BE2C (cell line): ENCODE measurements around the gene HCFC1.

ENCODE experiments used
- DNase-seq: peaks from one replicate; pipeline ENCODE4 v3.0.0-alpha.2; 2020
- H3K27me3 ChIP-seq: fragments of 250-450 bp; sonication (Bioruptor Pico); 2 replicates; pipeline ENCODE4 v1.5.1; 2020; ENCODE audit warnings: mild to moderate bottlenecking
- H3K36me3 ChIP-seq: fragments of 250-450 bp; sonication (Bioruptor Pico); 2 replicates; pipeline ENCODE4 v1.5.1; 2020; ENCODE audit warnings: mild to moderate bottlenecking
- H3K4me1 ChIP-seq: fragments of 250-450 bp; sonication (Bioruptor Pico); 2 replicates; pipeline ENCODE4 v1.5.1; 2020
- H3K4me3 ChIP-seq: 2 replicates; pipeline ENCODE4 v1.5.1; 2011; ENCODE audit warnings: low read depth, low read length
- H3K9me3 ChIP-seq: fragments of 250-450 bp; sonication (Bioruptor Pico); 2 replicates; pipeline ENCODE4 v1.5.1; 2020
- CTCF ChIP-seq: IDR thresholded peaks from 2 replicates; pipeline ENCODE4 v1.5.1; 2012; ENCODE audit warnings: mild to moderate bottlenecking, low read depth, low read length

The HCFC1 gene

DNA sequence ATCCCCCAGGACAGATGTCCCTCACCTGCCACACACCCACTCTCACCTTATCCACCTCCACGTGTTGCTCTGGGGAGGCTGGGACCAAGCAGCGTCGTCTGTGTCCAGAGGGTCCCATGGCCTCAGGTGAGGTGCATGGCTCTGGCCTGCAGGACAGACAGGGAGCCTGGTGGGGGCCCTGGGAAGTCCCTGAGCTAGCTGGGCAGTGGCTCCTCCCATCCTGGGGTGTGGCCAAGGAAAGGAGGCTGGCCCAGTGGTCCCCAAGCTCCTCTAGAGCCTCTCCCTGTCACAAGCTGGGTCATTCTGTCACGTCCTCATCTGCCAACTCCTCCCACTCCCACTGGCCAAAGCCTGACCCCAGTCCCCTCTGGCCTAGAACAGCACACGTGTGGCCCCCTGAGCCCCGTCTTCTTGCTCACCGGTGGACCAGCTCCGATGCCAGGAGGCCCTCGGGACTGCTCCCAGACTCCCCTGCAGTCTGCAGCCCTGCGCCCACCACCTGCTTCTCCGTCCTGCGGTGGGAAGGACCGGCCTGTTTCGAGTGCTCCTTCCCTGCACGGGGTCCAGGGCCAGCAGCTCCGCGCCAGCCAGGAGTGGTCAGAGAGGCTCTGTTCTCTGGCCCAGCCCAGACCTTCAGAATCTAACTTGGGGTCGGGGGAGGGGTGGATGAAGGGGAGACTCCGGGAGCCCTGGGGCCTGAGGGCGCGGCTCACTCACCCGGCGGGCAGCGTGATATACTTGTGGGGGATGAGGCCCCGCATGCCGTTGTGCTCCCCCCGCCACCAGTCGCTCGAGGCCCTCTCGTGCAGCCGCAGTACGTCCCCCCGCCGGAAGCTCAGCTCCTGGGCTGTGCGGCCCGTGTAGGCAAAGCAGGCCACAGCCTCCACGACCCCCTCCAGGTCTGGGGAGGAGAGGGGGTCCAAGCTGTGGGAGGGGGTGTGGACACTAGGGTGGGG lies 62.3 kb downstream of the HCFC1 start:
- Histone ChIP-seq H3K9me3 (no peaks in the 10 kb centered on the region), H3K27me3 (no peaks in the 10 kb centered on the region), H3K4me1 (peaks cover 7% of the 10 kb centered on the region), H3K4me3 (no peak overlapping the region), H3K36me3 (no peaks in the 10 kb centered on the region)
- peak; percentile 68 for DNase-seq
- no peak for TF ChIP-seq CTCF

DNA sequence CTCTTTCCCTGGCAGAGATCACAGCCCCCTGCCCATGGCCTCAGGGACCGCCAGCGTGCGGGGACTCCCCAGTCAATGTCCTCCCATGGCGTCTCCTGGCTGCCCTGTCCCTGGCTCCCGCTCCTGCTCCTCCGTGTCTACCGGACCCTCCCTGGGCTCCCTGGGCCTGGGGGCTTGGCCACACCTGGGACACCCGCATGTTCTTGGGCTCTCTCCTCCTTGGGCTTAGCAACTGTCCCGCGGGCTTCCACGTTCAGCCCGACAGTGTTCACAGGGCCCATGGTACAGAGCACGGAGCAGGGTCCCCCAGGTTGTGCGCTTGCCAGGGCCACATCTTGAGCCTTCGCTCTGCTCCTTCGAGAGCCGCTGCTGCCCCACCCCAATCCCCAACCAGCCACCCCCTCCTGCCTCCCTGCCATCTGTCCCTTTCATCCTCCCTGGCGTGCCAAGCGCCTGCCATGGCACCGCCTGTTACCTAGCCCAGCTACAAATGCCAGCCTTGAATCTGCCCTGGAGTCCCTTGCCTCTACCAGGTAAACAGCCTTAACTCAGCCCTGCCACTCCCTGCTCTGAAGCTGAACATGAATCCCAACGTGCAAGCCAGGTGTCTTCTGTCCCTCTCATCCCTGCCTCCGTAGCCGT lies 63.3 kb downstream of the HCFC1 start:
- Histone ChIP-seq H3K4me3 (no peak overlapping the region), H3K36me3 (no peaks in the 10 kb centered on the region), H3K4me1 (peaks cover 11% of the 10 kb centered on the region), H3K27me3 (no peaks in the 10 kb centered on the region), H3K9me3 (no peaks in the 10 kb centered on the region)
- TF ChIP-seq CTCF = no peak
- DNase-seq = no peak

GRCh38 chrX:153907456-153907855 lies 64.2 kb downstream of the HCFC1 start:
- no peaks in the 10 kb centered on the region for H3K36me3 ChIP-seq
- H3K9me3 ChIP-seq = no peaks in the 10 kb centered on the region
- DNase-seq = no peak
- H3K4me1 ChIP-seq = peaks cover 18% of the 10 kb centered on the region
- no peaks in the 10 kb centered on the region for H3K27me3 ChIP-seq
- TF ChIP-seq CTCF = no peak
- no peak overlapping the region for H3K4me3 ChIP-seq

DNA sequence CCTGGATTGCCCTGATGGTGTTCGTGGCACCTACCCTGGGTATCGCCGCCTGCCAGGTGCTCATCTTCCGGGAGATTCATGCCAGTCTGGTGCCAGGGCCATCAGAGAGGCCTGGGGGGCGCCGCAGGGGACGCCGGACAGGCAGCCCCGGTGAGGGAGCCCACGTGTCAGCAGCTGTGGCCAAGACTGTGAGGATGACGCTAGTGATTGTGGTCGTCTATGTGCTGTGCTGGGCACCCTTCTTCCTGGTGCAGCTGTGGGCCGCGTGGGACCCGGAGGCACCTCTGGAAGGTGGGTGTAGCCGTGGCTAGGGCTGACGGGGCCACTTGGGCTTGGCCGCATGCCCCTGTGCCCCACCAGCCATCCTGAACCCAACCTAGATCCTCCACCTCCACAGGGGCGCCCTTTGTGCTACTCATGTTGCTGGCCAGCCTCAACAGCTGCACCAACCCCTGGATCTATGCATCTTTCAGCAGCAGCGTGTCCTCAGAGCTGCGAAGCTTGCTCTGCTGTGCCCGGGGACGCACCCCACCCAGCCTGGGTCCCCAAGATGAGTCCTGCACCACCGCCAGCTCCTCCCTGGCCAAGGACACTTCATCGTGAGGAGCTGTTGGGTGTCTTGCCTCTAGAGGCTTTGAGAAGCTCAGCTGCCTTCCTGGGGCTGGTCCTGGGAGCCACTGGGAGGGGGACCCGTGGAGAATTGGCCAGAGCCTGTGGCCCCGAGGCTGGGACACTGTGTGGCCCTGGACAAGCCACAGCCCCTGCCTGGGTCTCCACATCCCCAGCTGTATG lies 65.3 kb downstream of the HCFC1 start:
- Histone ChIP-seq H3K4me1 (peaks cover 30% of the 10 kb centered on the region), H3K9me3 (no peaks in the 10 kb centered on the region), H3K27me3 (no peaks in the 10 kb centered on the region), H3K4me3 (no peak overlapping the region), H3K36me3 (no peaks in the 10 kb centered on the region)
- no peak for TF ChIP-seq CTCF
- no peak for DNase-seq

DNA sequence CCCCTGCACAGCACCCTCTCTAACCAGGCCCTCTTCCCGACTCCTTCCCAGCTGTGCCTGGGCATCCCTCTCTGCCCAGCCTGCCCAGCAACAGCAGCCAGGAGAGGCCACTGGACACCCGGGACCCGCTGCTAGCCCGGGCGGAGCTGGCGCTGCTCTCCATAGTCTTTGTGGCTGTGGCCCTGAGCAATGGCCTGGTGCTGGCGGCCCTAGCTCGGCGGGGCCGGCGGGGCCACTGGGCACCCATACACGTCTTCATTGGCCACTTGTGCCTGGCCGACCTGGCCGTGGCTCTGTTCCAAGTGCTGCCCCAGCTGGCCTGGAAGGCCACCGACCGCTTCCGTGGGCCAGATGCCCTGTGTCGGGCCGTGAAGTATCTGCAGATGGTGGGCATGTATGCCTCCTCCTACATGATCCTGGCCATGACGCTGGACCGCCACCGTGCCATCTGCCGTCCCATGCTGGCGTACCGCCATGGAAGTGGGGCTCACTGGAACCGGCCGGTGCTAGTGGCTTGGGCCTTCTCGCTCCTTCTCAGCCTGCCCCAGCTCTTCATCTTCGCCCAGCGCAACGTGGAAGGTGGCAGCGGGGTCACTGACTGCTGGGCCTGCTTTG lies 66.0 kb downstream of the HCFC1 start:
- DNase-seq = no peak
- Histone ChIP-seq H3K9me3 (no peaks in the 10 kb centered on the region), H3K4me1 (peaks cover 32% of the 10 kb centered on the region), H3K27me3 (no peaks in the 10 kb centered on the region), H3K36me3 (no peaks in the 10 kb centered on the region), H3K4me3 (no peak overlapping the region)
- TF ChIP-seq CTCF = no peak
